HG03103 (cell line): ENCODE measurements around the gene USP6.
"Not testable (repeated sequence)": the region's sequence is repeated elsewhere in the genome, so short reads cannot be mapped to it uniquely, and the experiment has no call there.

Source experiments
- ATAC-seq: cut with Tn5 transposase; IDR thresholded peaks from one replicate; pipeline ENCODE4 v1.9.1; 2021; ENCODE audit warnings: low read depth; ENCODE audit not compliant: unreplicated experiment

Gene USP6

GRCh38 chr17:5134571-5134970 is 18.7 kb downstream of the USP6 start:
- ATAC-seq: not testable (repeated sequence)

GRCh38 chr17:5135131-5135712 is 19.4 kb downstream of the USP6 start:
- ATAC-seq: not testable (repeated sequence)

- ATAC-seq: no peak
Observed at GRCh38 chr17:5135726-5136579, 20.1 kb downstream of the USP6 start.

- ATAC-seq: not testable (repeated sequence)
Observed at GRCh38 chr17:5136580-5137412, 21.0 kb downstream of the USP6 start.

- not testable (repeated sequence) for ATAC-seq
Observed at GRCh38 chr17:5137511-5138197, 21.8 kb downstream of the USP6 start.

GRCh38 chr17:5138198-5138544 is 22.3 kb downstream of the USP6 start:
- not testable (repeated sequence) for ATAC-seq

GRCh38 chr17:5138616-5139457 is 23.0 kb downstream of the USP6 start:
- no peak for ATAC-seq

GRCh38 chr17:5139458-5139732 is 23.6 kb downstream of the USP6 start:
- no peak for ATAC-seq

GRCh38 chr17:5142877-5143276 is 27.0 kb downstream of the USP6 start:
- ATAC-seq: not testable (repeated sequence)

GRCh38 chr17:5146122-5146521 is 30.3 kb downstream of the USP6 start:
- ATAC-seq: not testable (repeated sequence)

GRCh38 chr17:5160702-5161101 is 44.9 kb downstream of the USP6 start:
- ATAC-seq: not testable (repeated sequence)

GRCh38 chr17:5161793-5162192 is 46.0 kb downstream of the USP6 start:
- not testable (repeated sequence) for ATAC-seq

GRCh38 chr17:5164436-5164835 is 48.6 kb downstream of the USP6 start:
- no peak for ATAC-seq

GRCh38 chr17:5165791-5166564 is 50.1 kb downstream of the USP6 start:
- not testable (repeated sequence) for ATAC-seq

- ATAC-seq: not testable (repeated sequence)
Observed at GRCh38 chr17:5175027-5175426, 59.2 kb downstream of the USP6 start.

GRCh38 chr17:5179003-5179402 is 63.2 kb downstream of the USP6 start:
- no peak for ATAC-seq

- ATAC-seq: no peak
Observed at GRCh38 chr17:5181509-5182305, 65.9 kb downstream of the USP6 start.

GRCh38 chr17:5182597-5183409 is 67.0 kb downstream of the USP6 start:
- ATAC-seq: no peak
